ENCODE data around the gene MSL1.

- TF ChIP-seq CTCF (IDR thresholded peaks at IDR 0.05; ENCODE audit: poor library complexity, severe bottlenecking): no peak
- peak; percentile 56 for TF ChIP-seq POLR2AphosphoS5 (IDR thresholded peaks at IDR 0.05)
- TF ChIP-seq EP300 (conservative IDR thresholded peaks at IDR 0.05; ENCODE audit: poor library complexity, severe bottlenecking): no peak
- TF ChIP-seq MXI1 (conservative IDR thresholded peaks at IDR 0.05; ENCODE audit: poor library complexity, severe bottlenecking): peak; percentile 45
- no peak for TF ChIP-seq EZH2 (IDR thresholded peaks at IDR 0.05; ENCODE audit: borderline replicate concordance, insufficient read depth, low read length, poor library complexity, severe bottlenecking)
Measured at GRCh38 chr17:40124279-40125141, 2.7 kb downstream of the MSL1 start.
